Neural progenitor cell (in vitro differentiated cells): ENCODE measurements around the gene SORBS2.

ENCODE experiments used
- EZH2 ChIP-seq: fragments of 200-600 bp; sonication (generic); IDR thresholded peaks from 2 replicates; pipeline ENCODE4 v1.6.1; 2017; ENCODE audit warnings: antibody characterized with exemption, mild to moderate bottlenecking, moderate library complexity
- EZH2phosphoT487 ChIP-seq: fragments of 200-600 bp; sonication (generic); IDR thresholded peaks from 2 replicates; pipeline ENCODE4 v1.6.1; 2017; ENCODE audit warnings: antibody characterized with exemption
- TF ChIP-seq, protein P1 (sequence below): fragments of 200-600 bp; sonication (generic); IDR thresholded peaks from 2 replicates; pipeline ENCODE4 v1.5.1; 2017; ENCODE audit warnings: antibody characterized with exemption, mild to moderate bottlenecking

DNA sequence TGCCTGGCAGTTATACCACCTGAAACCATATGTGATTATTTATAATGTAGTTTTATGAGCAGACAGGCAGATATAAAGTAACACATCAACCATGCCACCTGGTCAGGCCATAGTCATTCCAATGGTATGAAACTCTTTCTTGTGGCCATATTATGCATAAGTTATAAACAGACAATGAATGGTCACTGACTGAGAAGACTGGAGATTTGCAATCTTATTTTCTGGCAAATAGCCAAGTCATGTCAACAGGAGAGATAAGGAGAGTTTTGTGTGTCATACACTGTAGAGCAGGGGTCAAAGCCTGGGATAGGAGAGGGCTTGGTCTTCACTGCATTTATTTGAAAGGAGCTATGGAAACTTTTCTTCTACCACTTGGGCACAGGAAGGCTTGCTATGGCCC, 29.5 kb downstream of the SORBS2 start:
- TF ChIP-seq, protein P1, sequence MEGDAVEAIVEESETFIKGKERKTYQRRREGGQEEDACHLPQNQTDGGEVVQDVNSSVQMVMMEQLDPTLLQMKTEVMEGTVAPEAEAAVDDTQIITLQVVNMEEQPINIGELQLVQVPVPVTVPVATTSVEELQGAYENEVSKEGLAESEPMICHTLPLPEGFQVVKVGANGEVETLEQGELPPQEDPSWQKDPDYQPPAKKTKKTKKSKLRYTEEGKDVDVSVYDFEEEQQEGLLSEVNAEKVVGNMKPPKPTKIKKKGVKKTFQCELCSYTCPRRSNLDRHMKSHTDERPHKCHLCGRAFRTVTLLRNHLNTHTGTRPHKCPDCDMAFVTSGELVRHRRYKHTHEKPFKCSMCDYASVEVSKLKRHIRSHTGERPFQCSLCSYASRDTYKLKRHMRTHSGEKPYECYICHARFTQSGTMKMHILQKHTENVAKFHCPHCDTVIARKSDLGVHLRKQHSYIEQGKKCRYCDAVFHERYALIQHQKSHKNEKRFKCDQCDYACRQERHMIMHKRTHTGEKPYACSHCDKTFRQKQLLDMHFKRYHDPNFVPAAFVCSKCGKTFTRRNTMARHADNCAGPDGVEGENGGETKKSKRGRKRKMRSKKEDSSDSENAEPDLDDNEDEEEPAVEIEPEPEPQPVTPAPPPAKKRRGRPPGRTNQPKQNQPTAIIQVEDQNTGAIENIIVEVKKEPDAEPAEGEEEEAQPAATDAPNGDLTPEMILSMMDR = no peak
- no peak for TF ChIP-seq EZH2
- no peak for TF ChIP-seq EZH2phosphoT487
